GM21528 (cell line): ENCODE measurements around the gene ZNF622.
"Not testable (repeated sequence)": the region's sequence is repeated elsewhere in the genome, so short reads cannot be mapped to it uniquely, and the experiment has no call there.

Source experiments
- ATAC-seq: cut with Tn5 transposase; IDR thresholded peaks from one replicate; pipeline ENCODE4 v1.9.1; 2021; ENCODE audit warnings: mild to moderate bottlenecking, moderate library complexity; ENCODE audit not compliant: unreplicated experiment, low FRiP score

Gene ZNF622

GRCh38 chr5:16480821-16481538 is 15.4 kb upstream of the ZNF622 start:
- ATAC-seq = no peak

GRCh38 chr5:16480144-16480543 is 14.5 kb upstream of the ZNF622 start:
- no peak for ATAC-seq

GRCh38 chr5:16477541-16477940 is 11.9 kb upstream of the ZNF622 start:
- no peak for ATAC-seq

- ATAC-seq = not testable (repeated sequence)
Observed at GRCh38 chr5:16476417-16476816, 10.8 kb upstream of the ZNF622 start.

- ATAC-seq = no peak
Observed at GRCh38 chr5:16471387-16471786, 5.8 kb upstream of the ZNF622 start.

- peak; percentile 75 for ATAC-seq
Observed at GRCh38 chr5:16467363-16468219, 2.0 kb upstream of the ZNF622 start.

- no peak for ATAC-seq
Observed at GRCh38 chr5:16464664-16465543, 696 bp downstream of the ZNF622 start.

GRCh38 chr5:16464231-16464630 is 1.4 kb downstream of the ZNF622 start:
- ATAC-seq = no peak

GRCh38 chr5:16461782-16462181 is 3.8 kb downstream of the ZNF622 start:
- ATAC-seq = no peak

- ATAC-seq = no peak
Observed at GRCh38 chr5:16461026-16461425, 4.6 kb downstream of the ZNF622 start.

GRCh38 chr5:16459451-16459850 is 6.1 kb downstream of the ZNF622 start:
- ATAC-seq = no peak

- ATAC-seq = no peak
Observed at GRCh38 chr5:16457853-16458252, 7.7 kb downstream of the ZNF622 start.

- ATAC-seq = no peak
Observed at GRCh38 chr5:16457451-16457850, 8.1 kb downstream of the ZNF622 start.

GRCh38 chr5:16456103-16456832 is 9.3 kb downstream of the ZNF622 start:
- ATAC-seq = peak; percentile 81

- ATAC-seq = no peak
Observed at GRCh38 chr5:16455668-16456067, 9.9 kb downstream of the ZNF622 start.

- ATAC-seq = no peak
Observed at GRCh38 chr5:16454686-16455085, 10.9 kb downstream of the ZNF622 start.

- no peak for ATAC-seq
Observed at GRCh38 chr5:16453609-16454008, 12.0 kb downstream of the ZNF622 start.

- ATAC-seq = peak; percentile 66
Observed at GRCh38 chr5:16450163-16450562, 15.4 kb downstream of the ZNF622 start.

GRCh38 chr5:16446993-16447392 is 18.6 kb downstream of the ZNF622 start:
- no peak for ATAC-seq

- ATAC-seq = no peak
Observed at GRCh38 chr5:16437977-16438376, 27.6 kb downstream of the ZNF622 start.
